Calu3 (cell line): ENCODE data around the gene KRT31. TPM values are rescaled to one million over a fixed set of nuclear protein-coding genes. Genes with fewer than 3 reads are reported as not detected.

Source experiments
- BruUV-seq: library from RNA; stranded (reverse); fragments of 400-500 nt; replicated peaks from 2 replicates; lab custom pipeline; 2021; lab: Mats Ljungman, UMichigan
- CTCF ChIA-PET: fragments of 300-600 bp; sonication (Branson Sonifier 250); formaldehyde crosslinking; loops from one replicate; lab custom pipeline; 2022; ENCODE audit warnings: antibody characterized with exemption; lab: Charles Lee
- DNase-seq: peaks from one replicate; pipeline ENCODE4 v3.0.0; 2022
- H3K27ac Mint-ChIP-seq: one replicate; pipeline ENCODE4 v1.8.0; 2022; ENCODE audit warnings: mixed read lengths; ENCODE audit not compliant: unreplicated experiment
- H3K27me3 Mint-ChIP-seq: one replicate; pipeline ENCODE4 v1.8.0; 2022; ENCODE audit warnings: mixed read lengths; ENCODE audit not compliant: unreplicated experiment
- H3K36me3 Mint-ChIP-seq: one replicate; pipeline ENCODE4 v1.8.0; 2022; ENCODE audit warnings: mild to moderate bottlenecking, moderate library complexity, mixed read lengths; ENCODE audit not compliant: insufficient read depth, unreplicated experiment
- H3K4me1 Mint-ChIP-seq: one replicate; pipeline ENCODE4 v1.8.0; 2022; ENCODE audit warnings: mild to moderate bottlenecking, low read depth, mixed read lengths; ENCODE audit not compliant: unreplicated experiment
- H3K4me3 Mint-ChIP-seq: one replicate; pipeline ENCODE4 v1.8.0; 2022; ENCODE audit warnings: mild to moderate bottlenecking, low read depth, moderate library complexity, mixed read lengths; ENCODE audit not compliant: unreplicated experiment
- H3K9me3 Mint-ChIP-seq: one replicate; pipeline ENCODE4 v1.8.0; 2022; ENCODE audit warnings: low read depth, mixed read lengths; ENCODE audit not compliant: unreplicated experiment
- intact Hi-C: fragments of 100-400 bp; cut with micrococcal nuclease; formaldehyde crosslinking; loops from one replicate; pipeline ENCODE4 v1.10.0; 2022; ENCODE audit not compliant: unreplicated experiment
- total RNA-seq: library from RNA; stranded (reverse); gene quantifications from 2 replicates; pipeline ENCODE4 v1.2.3, GENCODE V29; 2022
- TF ChIP-seq, protein P1 (sequence below): fragments of 200-600 bp; IDR thresholded peaks from one replicate; pipeline ENCODE4 v1.8.0; 2022; ENCODE audit warnings: antibody characterized with exemption; ENCODE audit not compliant: unreplicated experiment

Gene KRT31
- total RNA-seq, 1 experiment from 2014 or later: not detected

DNA sequence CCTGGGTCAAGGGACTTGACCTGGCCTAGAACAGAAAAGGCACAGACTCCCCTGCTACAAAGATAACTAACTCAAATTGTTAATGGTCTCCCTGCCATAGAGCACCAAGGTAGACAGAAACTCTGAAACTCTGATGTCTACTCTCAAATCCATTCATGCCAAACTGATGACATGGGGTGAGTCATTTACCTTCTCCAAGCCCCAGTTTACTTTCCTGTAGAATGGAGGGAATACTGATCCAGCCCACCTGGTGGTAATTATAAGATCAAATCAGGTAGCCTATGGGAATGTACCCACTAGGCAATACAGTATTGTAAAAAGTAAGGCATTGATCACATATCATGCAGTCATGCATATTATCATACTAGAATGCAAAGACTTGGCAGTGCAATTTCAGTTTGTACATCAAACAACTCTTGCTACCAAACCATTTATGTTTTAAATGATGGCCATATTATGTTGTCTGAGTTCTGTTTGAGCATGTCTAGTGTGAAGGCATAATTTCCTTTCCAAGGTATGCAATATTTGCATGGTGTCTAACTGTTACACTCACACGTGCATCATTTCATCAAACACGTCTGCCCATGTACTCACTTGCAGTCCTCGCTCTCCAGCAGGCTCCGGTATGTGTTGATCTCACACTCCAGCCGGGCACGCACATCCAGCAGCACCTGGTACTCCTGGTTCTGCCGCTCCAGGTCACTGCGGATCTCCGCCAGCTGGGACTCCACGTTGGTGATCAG, 3.0 kb downstream of the KRT31 start:
- no peaks in the 10 kb centered on the region for H3K27me3 Mint-ChIP-seq
- no TSS peak for BruUV-seq
- CTCF ChIA-PET: no interaction called here
- H3K9me3 Mint-ChIP-seq: no peaks in the 10 kb centered on the region
- H3K4me1 Mint-ChIP-seq: peaks cover 32% of the 10 kb centered on the region
- TF ChIP-seq, protein P1, sequence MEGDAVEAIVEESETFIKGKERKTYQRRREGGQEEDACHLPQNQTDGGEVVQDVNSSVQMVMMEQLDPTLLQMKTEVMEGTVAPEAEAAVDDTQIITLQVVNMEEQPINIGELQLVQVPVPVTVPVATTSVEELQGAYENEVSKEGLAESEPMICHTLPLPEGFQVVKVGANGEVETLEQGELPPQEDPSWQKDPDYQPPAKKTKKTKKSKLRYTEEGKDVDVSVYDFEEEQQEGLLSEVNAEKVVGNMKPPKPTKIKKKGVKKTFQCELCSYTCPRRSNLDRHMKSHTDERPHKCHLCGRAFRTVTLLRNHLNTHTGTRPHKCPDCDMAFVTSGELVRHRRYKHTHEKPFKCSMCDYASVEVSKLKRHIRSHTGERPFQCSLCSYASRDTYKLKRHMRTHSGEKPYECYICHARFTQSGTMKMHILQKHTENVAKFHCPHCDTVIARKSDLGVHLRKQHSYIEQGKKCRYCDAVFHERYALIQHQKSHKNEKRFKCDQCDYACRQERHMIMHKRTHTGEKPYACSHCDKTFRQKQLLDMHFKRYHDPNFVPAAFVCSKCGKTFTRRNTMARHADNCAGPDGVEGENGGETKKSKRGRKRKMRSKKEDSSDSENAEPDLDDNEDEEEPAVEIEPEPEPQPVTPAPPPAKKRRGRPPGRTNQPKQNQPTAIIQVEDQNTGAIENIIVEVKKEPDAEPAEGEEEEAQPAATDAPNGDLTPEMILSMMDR: no peak
- H3K4me3 Mint-ChIP-seq: no peak overlapping the region
- intact Hi-C loops: no loop called here
- H3K36me3 Mint-ChIP-seq: no peaks in the 10 kb centered on the region
- no peak for DNase-seq
- H3K27ac Mint-ChIP-seq: no peak overlapping the region

DNA sequence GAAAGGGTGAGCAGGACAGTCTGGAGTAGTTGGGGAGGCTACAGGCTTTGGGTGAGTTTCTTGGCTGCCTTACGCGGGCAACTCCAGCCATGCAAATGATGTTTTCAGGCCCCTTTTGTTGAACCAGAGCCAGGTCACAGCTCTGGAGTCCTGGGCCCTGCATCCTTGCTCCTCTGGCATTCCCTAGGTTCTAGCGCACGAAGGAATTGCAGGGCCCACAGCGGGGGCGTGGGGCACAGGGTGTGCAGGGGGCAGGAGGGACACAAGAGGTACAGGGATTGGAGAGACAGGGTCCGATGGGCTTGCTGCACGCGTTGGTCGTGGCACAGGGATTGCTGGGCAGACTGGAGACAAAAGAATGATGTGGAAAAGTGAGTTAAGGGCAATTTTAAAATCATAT, 3.6 kb downstream of the KRT31 start:
- Mint-ChIP-seq H3K4me1 (peaks cover 26% of the 10 kb centered on the region), H3K9me3 (no peaks in the 10 kb centered on the region), H3K36me3 (no peaks in the 10 kb centered on the region), H3K4me3 (no peak overlapping the region), H3K27me3 (no peaks in the 10 kb centered on the region), H3K27ac (no peak overlapping the region)
- DNase-seq: no peak
- no TSS peak for BruUV-seq
- TF ChIP-seq, protein P1: no peak
- CTCF ChIA-PET: interaction anchor here (1.2 kb wide), 1 partner anchor 11 kb away, joined by 6 read pairs; no protein-coding TSS in a partner anchor
- intact Hi-C loops: no loop called here

DNA sequence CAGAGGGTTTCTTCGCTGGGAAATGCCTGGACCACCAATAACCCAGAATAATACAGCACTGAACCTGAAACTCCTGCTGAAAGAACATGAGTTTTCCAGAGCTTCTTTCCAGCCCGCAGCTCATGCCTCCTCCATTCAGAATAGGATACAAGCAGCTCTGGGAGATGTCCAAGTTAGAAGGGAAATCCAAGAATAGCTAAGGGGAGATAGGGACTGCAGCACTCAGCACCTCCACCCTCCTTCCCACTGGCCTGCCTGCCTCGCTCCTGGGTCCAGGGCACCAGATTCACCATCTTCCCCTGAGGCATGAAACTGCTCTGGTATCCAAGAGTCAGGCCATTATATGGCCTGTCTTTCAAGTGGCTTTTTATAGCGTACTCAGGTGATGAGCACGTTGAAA, 4.1 kb downstream of the KRT31 start:
- Mint-ChIP-seq H3K4me1 (peaks cover 26% of the 10 kb centered on the region), H3K4me3 (no peak overlapping the region), H3K36me3 (no peaks in the 10 kb centered on the region), H3K9me3 (no peaks in the 10 kb centered on the region), H3K27me3 (no peaks in the 10 kb centered on the region), H3K27ac (no peak overlapping the region)
- BruUV-seq: no TSS peak
- no peak for DNase-seq
- CTCF ChIA-PET: interaction anchor here (1.2 kb wide), 1 partner anchor 11 kb away, joined by 6 read pairs; no protein-coding TSS in a partner anchor
- TF ChIP-seq, protein P1: no peak
- intact Hi-C loops: no loop called here

DNA sequence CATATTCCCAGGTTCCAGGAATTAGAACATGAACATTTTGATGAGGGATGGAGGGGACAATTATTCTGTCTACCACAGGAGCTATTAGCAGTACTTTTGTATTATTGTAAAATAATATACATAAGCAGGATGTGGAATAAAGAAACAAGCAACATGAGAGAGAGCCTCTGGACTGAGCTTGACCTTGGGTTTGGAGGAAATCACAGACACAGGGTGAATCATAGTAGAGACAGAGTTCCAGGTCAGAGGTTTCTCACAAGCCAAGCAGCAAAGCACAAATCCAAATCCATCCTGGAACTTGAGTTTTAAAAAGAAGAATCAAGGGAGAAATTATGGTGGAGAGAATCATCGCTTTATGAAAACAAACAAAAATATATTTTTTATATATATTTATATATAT, 5.1 kb downstream of the KRT31 start:
- TF ChIP-seq, protein P1: no peak
- no peak for DNase-seq
- Mint-ChIP-seq H3K36me3 (no peaks in the 10 kb centered on the region), H3K4me1 (peaks cover 26% of the 10 kb centered on the region), H3K27ac (no peak overlapping the region), H3K27me3 (no peaks in the 10 kb centered on the region), H3K4me3 (no peak overlapping the region), H3K9me3 (no peaks in the 10 kb centered on the region)
- no TSS peak for BruUV-seq
- intact Hi-C loops: no loop called here
- CTCF ChIA-PET: no interaction called here
